ENCODE measurements around the gene ZNF557.
"Not testable (repeated sequence)": the region's sequence is repeated elsewhere in the genome, so short reads cannot be mapped to it uniquely, and the experiment has no call there.

The ZNF557 gene

GRCh38 chr19:7049021-7049420, 20.5 kb upstream of the ZNF557 start, which contains the start of gene MBD3L2:
TSS of gene MBD3L2 (plus strand) at chr19:7049321. CDS start at chr19:7049374, 53 bp downstream.
- H4K20me1 ChIP-seq (ENCODE audit: insufficient read depth, low read length, poor library complexity, severe bottlenecking); H3K4me2 ChIP-seq (ENCODE audit: low read depth, low read length, poor library complexity, severe bottlenecking); H3K4me1 ChIP-seq (ENCODE audit: insufficient read depth, low read length, poor library complexity, severe bottlenecking); H3F3A ChIP-seq (ENCODE audit: low read depth); H3K9me3 ChIP-seq (ENCODE audit: insufficient read depth, low read depth, low read length); H3K27me3 ChIP-seq (ENCODE audit: insufficient read depth, low read length, poor library complexity, severe bottlenecking); H3K9ac ChIP-seq (ENCODE audit: low read depth, low read length, poor library complexity, severe bottlenecking); H3K4me3 ChIP-seq (ENCODE audit: low read length, poor library complexity, severe bottlenecking); H2AFZ ChIP-seq (ENCODE audit: low read length); H3K9me2 ChIP-seq (replicated peaks; ENCODE audit: low read depth, low read length); H3K79me2 ChIP-seq (ENCODE audit: insufficient read depth, low read length); H3K36me3 ChIP-seq (ENCODE audit: insufficient read depth, low read length): not testable (repeated sequence)

- not testable (repeated sequence) for H3K36me3 ChIP-seq (ENCODE audit: insufficient read depth, low read length); H3F3A ChIP-seq (ENCODE audit: low read depth); H3K4me2 ChIP-seq (ENCODE audit: low read depth, low read length, poor library complexity, severe bottlenecking); H3K27me3 ChIP-seq (ENCODE audit: insufficient read depth, low read length, poor library complexity, severe bottlenecking); H3K79me2 ChIP-seq (ENCODE audit: insufficient read depth, low read length); H3K9ac ChIP-seq (ENCODE audit: low read depth, low read length, poor library complexity, severe bottlenecking); H3K9me3 ChIP-seq (ENCODE audit: insufficient read depth, low read depth, low read length); H4K20me1 ChIP-seq (ENCODE audit: insufficient read depth, low read length, poor library complexity, severe bottlenecking); H2AFZ ChIP-seq (ENCODE audit: low read length); H3K9me2 ChIP-seq (replicated peaks; ENCODE audit: low read depth, low read length); H3K4me3 ChIP-seq (ENCODE audit: low read length, poor library complexity, severe bottlenecking); H3K4me1 ChIP-seq (ENCODE audit: insufficient read depth, low read length, poor library complexity, severe bottlenecking)
These were observed 18.1 kb upstream of the ZNF557 start for GRCh38 chr19:7051421-7051820.

- not testable (repeated sequence) for H3K4me3 ChIP-seq (ENCODE audit: low read length, poor library complexity, severe bottlenecking); H3K4me2 ChIP-seq (ENCODE audit: low read depth, low read length, poor library complexity, severe bottlenecking); H3K27me3 ChIP-seq (ENCODE audit: insufficient read depth, low read length, poor library complexity, severe bottlenecking); H3K9me3 ChIP-seq (ENCODE audit: insufficient read depth, low read depth, low read length); H3K4me1 ChIP-seq (ENCODE audit: insufficient read depth, low read length, poor library complexity, severe bottlenecking); H4K20me1 ChIP-seq (ENCODE audit: insufficient read depth, low read length, poor library complexity, severe bottlenecking); H3F3A ChIP-seq (ENCODE audit: low read depth); H3K9me2 ChIP-seq (replicated peaks; ENCODE audit: low read depth, low read length); H2AFZ ChIP-seq (ENCODE audit: low read length); H3K36me3 ChIP-seq (ENCODE audit: insufficient read depth, low read length); H3K9ac ChIP-seq (ENCODE audit: low read depth, low read length, poor library complexity, severe bottlenecking); H3K79me2 ChIP-seq (ENCODE audit: insufficient read depth, low read length)
These were observed 16.6 kb upstream of the ZNF557 start for GRCh38 chr19:7052896-7053295.

GRCh38 chr19:7054635-7055368, 14.7 kb upstream of the ZNF557 start:
- not testable (repeated sequence) for H3K27me3 ChIP-seq (ENCODE audit: insufficient read depth, low read length, poor library complexity, severe bottlenecking); H2AFZ ChIP-seq (ENCODE audit: low read length); H3K4me3 ChIP-seq (ENCODE audit: low read length, poor library complexity, severe bottlenecking); H3K9ac ChIP-seq (ENCODE audit: low read depth, low read length, poor library complexity, severe bottlenecking); H4K20me1 ChIP-seq (ENCODE audit: insufficient read depth, low read length, poor library complexity, severe bottlenecking); H3K4me2 ChIP-seq (ENCODE audit: low read depth, low read length, poor library complexity, severe bottlenecking); H3K79me2 ChIP-seq (ENCODE audit: insufficient read depth, low read length); H3K9me2 ChIP-seq (replicated peaks; ENCODE audit: low read depth, low read length); H3K4me1 ChIP-seq (ENCODE audit: insufficient read depth, low read length, poor library complexity, severe bottlenecking); H3F3A ChIP-seq (ENCODE audit: low read depth); H3K9me3 ChIP-seq (ENCODE audit: insufficient read depth, low read depth, low read length); H3K36me3 ChIP-seq (ENCODE audit: insufficient read depth, low read length)

- H4K20me1 ChIP-seq (ENCODE audit: insufficient read depth, low read length, poor library complexity, severe bottlenecking); H3F3A ChIP-seq (ENCODE audit: low read depth); H2AFZ ChIP-seq (ENCODE audit: low read length); H3K36me3 ChIP-seq (ENCODE audit: insufficient read depth, low read length); H3K9me2 ChIP-seq (replicated peaks; ENCODE audit: low read depth, low read length); H3K9me3 ChIP-seq (ENCODE audit: insufficient read depth, low read depth, low read length); H3K4me1 ChIP-seq (ENCODE audit: insufficient read depth, low read length, poor library complexity, severe bottlenecking); H3K4me2 ChIP-seq (ENCODE audit: low read depth, low read length, poor library complexity, severe bottlenecking); H3K27me3 ChIP-seq (ENCODE audit: insufficient read depth, low read length, poor library complexity, severe bottlenecking); H3K4me3 ChIP-seq (ENCODE audit: low read length, poor library complexity, severe bottlenecking); H3K79me2 ChIP-seq (ENCODE audit: insufficient read depth, low read length); H3K9ac ChIP-seq (ENCODE audit: low read depth, low read length, poor library complexity, severe bottlenecking): not testable (repeated sequence)
These were observed 13.8 kb upstream of the ZNF557 start for GRCh38 chr19:7055679-7056078.

GRCh38 chr19:7056371-7056770, 13.1 kb upstream of the ZNF557 start:
- H3K9me3 ChIP-seq (ENCODE audit: insufficient read depth, low read depth, low read length); H3F3A ChIP-seq (ENCODE audit: low read depth); H4K20me1 ChIP-seq (ENCODE audit: insufficient read depth, low read length, poor library complexity, severe bottlenecking); H3K79me2 ChIP-seq (ENCODE audit: insufficient read depth, low read length); H2AFZ ChIP-seq (ENCODE audit: low read length); H3K9ac ChIP-seq (ENCODE audit: low read depth, low read length, poor library complexity, severe bottlenecking); H3K27me3 ChIP-seq (ENCODE audit: insufficient read depth, low read length, poor library complexity, severe bottlenecking); H3K36me3 ChIP-seq (ENCODE audit: insufficient read depth, low read length); H3K4me2 ChIP-seq (ENCODE audit: low read depth, low read length, poor library complexity, severe bottlenecking); H3K9me2 ChIP-seq (replicated peaks; ENCODE audit: low read depth, low read length); H3K4me1 ChIP-seq (ENCODE audit: insufficient read depth, low read length, poor library complexity, severe bottlenecking); H3K4me3 ChIP-seq (ENCODE audit: low read length, poor library complexity, severe bottlenecking): not testable (repeated sequence)

GRCh38 chr19:7058576-7058975, 10.9 kb upstream of the ZNF557 start, which contains the start of gene MBD3L3:
TSS of gene MBD3L3 (minus strand) at chr19:7058676. CDS start at chr19:7058605, 71 bp downstream.
- not testable (repeated sequence) for H3K36me3 ChIP-seq (ENCODE audit: insufficient read depth, low read length); H3K27me3 ChIP-seq (ENCODE audit: insufficient read depth, low read length, poor library complexity, severe bottlenecking); H3K4me3 ChIP-seq (ENCODE audit: low read length, poor library complexity, severe bottlenecking); H3K79me2 ChIP-seq (ENCODE audit: insufficient read depth, low read length); H4K20me1 ChIP-seq (ENCODE audit: insufficient read depth, low read length, poor library complexity, severe bottlenecking); H3K4me1 ChIP-seq (ENCODE audit: insufficient read depth, low read length, poor library complexity, severe bottlenecking); H2AFZ ChIP-seq (ENCODE audit: low read length); H3K9ac ChIP-seq (ENCODE audit: low read depth, low read length, poor library complexity, severe bottlenecking); H3K9me3 ChIP-seq (ENCODE audit: insufficient read depth, low read depth, low read length); H3K4me2 ChIP-seq (ENCODE audit: low read depth, low read length, poor library complexity, severe bottlenecking); H3F3A ChIP-seq (ENCODE audit: low read depth); H3K9me2 ChIP-seq (replicated peaks; ENCODE audit: low read depth, low read length)

Data from Loucy (cell line).